Ectodermal cell (in vitro differentiated cells): Measurements from ENCODE around the gene ACTMAP.
"Not testable (repeated sequence)": the region's sequence is repeated elsewhere in the genome, so short reads cannot be mapped to it uniquely, and the experiment has no call there.

Experiments
- H3K27ac ChIP-seq: 2 replicates; pipeline ENCODE4 v1.7.0; 2013; ENCODE audit warnings: mild to moderate bottlenecking, low read depth, low read length; ENCODE audit not compliant: insufficient read depth, poor library complexity, severe bottlenecking
- H3K27me3 ChIP-seq: 2 replicates; pipeline ENCODE4 v1.7.0; 2013; ENCODE audit warnings: mild to moderate bottlenecking, low read length; ENCODE audit not compliant: insufficient read depth, control insufficient read depth, poor library complexity, severe bottlenecking
- H3K36me3 ChIP-seq: one replicate; pipeline ENCODE4 v1.7.0; 2013; ENCODE audit warnings: low read length; ENCODE audit not compliant: control insufficient read depth, insufficient read depth
- H3K4me1 ChIP-seq: one replicate; pipeline ENCODE4 v1.7.0; 2013; ENCODE audit warnings: low read length; ENCODE audit not compliant: control insufficient read depth, insufficient read depth
- H3K4me3 ChIP-seq: 2 replicates; pipeline ENCODE4 v1.7.0; 2013; ENCODE audit warnings: low read depth, low read length, control low read depth; ENCODE audit not compliant: insufficient read depth
- H3K9me3 ChIP-seq: 2 replicates; pipeline ENCODE4 v1.7.0; 2013; ENCODE audit warnings: mild to moderate bottlenecking, low read length, moderate library complexity; ENCODE audit not compliant: control insufficient read depth
- WGBS, 2 experiments: methylation state at CpG; one replicate each; pipeline ENCODE4 v1.1.7; 2013; ENCODE audit warnings: missing lambda C conversion rate in 2 of 2; 5-methylcytosine and 5-hydroxymethylcytosine counted together

The ACTMAP gene

DNA sequence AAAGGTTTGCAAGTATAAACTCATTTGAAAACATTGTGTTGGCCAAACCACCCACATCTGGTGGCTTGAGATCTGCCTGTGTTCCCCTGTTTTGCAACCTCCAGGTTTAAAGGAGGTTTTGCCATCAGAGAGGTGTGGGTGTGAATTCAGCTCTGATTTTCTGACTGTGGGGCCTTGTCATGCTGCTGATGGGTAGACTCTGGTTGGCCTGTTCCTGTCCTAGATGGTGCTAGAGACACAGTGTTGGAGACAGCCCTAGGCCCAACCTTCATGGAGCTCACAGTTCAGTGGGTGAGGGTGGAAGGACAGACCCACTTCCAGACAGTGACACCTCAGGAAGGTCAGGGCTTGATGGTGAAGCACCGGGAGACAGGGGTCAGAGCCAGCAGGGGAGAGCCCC is 35.2 kb upstream of the ACTMAP start:
- Histone ChIP-seq H3K9me3 (no peaks in the 10 kb centered on the region), H3K4me1 (no peaks in the 10 kb centered on the region), H3K4me3 (no peak overlapping the region), H3K27me3 (no peaks in the 10 kb centered on the region), H3K27ac (no peak overlapping the region), H3K36me3 (no peaks in the 10 kb centered on the region)
- 94 to 95% methylated on average over 1 of the region's 1 CpG for WGBS, 2 experiments

DNA sequence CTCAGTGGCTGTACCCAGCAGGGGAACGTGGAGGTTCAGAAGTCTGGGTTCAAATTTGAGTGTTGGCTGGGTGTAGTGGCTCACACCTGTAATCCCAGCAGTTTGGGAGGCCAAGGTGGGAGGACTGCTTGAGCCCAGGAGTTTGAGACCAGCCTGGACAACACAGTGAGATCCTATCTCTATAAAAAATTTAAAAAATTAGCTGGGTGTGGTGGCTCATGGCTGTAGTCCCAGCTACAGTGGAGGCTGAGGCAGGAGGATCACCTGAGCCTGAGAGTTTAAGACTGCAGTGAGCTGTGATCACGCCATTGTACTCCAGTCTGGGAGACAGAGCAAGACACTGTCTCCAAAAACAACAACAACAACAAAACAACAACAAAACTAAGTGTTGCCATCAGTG is 33.9 kb upstream of the ACTMAP start:
- H3K36me3 ChIP-seq, H3K4me1 ChIP-seq, H3K4me3 ChIP-seq, H3K9me3 ChIP-seq, H3K27ac ChIP-seq, H3K27me3 ChIP-seq: not testable (repeated sequence)
- 89 to 92% methylated on average over 2 of the region's 2 CpGs for WGBS, 2 experiments

GRCh38 chr19:40783711-40784110 is 33.4 kb upstream of the ACTMAP start:
- WGBS, 2 experiments: 93 to 96% methylated on average over 13 to 14 of the region's 14 CpGs
- Histone ChIP-seq H3K36me3 (no peaks in the 10 kb centered on the region), H3K27me3 (no peaks in the 10 kb centered on the region), H3K4me1 (no peaks in the 10 kb centered on the region), H3K4me3 (no peak overlapping the region), H3K27ac (no peak overlapping the region), H3K9me3 (no peaks in the 10 kb centered on the region)

DNA sequence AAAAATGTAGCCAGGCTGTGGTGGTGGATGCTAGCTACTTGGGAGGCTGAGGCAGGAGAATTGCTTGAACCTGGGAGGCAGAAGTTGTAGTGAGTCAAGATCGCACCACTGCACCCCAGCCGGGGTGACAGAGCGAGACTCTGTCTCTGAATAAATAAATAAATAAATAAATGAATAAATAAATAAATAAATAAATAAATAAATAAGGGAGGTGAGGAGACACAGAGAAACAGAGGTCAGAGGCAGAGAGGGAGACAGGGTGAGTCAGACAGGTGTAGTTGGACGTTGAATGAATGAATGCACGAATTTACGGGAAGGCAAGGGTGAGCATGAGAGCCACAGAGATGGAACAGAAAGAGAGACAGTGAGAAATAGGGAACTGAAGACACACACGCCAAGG is 30.9 kb upstream of the ACTMAP start:
- H3K4me3 ChIP-seq: no peak overlapping the region
- no peaks in the 10 kb centered on the region for H3K27me3 ChIP-seq
- WGBS, 2 experiments: 93 to 96% methylated on average over 5 to 6 of the region's 7 CpGs
- H3K4me1 ChIP-seq: no peaks in the 10 kb centered on the region
- H3K36me3 ChIP-seq: no peaks in the 10 kb centered on the region
- no peak overlapping the region for H3K27ac ChIP-seq
- no peaks in the 10 kb centered on the region for H3K9me3 ChIP-seq

DNA sequence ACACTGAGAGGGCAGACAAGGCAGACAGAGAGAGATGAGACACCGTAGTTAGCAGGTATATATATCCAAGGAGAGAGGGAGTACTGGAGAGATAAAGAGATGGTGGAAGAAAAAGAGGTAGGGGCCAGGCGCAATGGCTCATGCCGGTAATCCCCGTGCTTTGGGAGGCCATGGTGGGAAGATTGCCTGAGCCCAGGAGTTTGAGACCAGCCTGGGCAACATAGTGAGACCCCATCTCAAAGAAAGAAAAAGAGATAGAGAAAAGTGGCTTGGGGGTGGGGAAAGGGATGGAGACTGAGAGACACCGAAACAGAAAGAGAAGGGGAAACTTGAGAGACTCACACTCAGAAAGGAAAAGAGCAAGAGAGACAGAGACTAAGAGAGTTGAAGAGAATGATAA is 30.3 kb upstream of the ACTMAP start:
- Histone ChIP-seq H3K27me3 (no peaks in the 10 kb centered on the region), H3K9me3 (no peaks in the 10 kb centered on the region), H3K4me3 (no peak overlapping the region), H3K4me1 (no peaks in the 10 kb centered on the region), H3K27ac (no peak overlapping the region), H3K36me3 (no peaks in the 10 kb centered on the region)
- 96 to 98% methylated on average over 5 of the region's 5 CpGs for WGBS, 2 experiments

DNA sequence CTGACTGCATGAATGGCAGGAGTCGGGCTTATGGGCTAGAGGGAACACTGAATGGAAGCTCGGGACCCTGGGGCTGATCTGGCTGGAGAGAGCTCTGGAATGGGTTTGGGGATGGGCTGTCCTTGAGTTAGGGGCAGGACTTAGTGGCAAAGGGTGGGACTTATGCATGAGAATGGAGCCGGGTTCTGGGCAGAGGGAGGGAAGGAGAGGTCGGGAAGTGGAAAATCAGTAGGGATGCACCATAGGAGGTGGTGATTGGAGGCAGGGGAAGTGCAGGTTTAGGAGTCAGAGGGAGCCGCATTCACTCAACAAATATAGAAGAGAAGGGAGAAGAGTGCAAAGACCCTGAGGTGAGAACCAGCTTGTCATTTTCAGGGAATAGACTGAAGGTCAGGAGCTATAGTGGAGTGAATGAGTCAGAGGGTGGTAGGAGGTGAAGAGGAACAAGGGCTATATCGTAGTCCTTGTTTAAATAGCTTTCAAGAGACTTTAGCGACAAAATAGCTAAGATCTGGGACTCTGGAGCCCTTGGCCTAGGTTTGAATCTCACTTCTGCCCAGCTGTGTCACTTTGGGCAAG is 28.5 kb upstream of the ACTMAP start:
- 3 to 6% methylated on average over 7 of the region's 7 CpGs for WGBS, 2 experiments
- Histone ChIP-seq H3K27ac (peak overlapping the region; percentile 100), H3K27me3 (no peaks in the 10 kb centered on the region), H3K9me3 (no peaks in the 10 kb centered on the region), H3K4me3 (peak overlapping the region; percentile 71), H3K4me1 (no peaks in the 10 kb centered on the region), H3K36me3 (no peaks in the 10 kb centered on the region)

GRCh38 chr19:40777937-40778705 is 27.8 kb upstream of the ACTMAP start, which contains the start of gene RAB4B:
RAB4B (plus strand) TSS chr19:40778247; CDS start chr19:40778376, 129 bp downstream.
- Histone ChIP-seq H3K36me3 (no peaks in the 10 kb centered on the region), H3K9me3 (no peaks in the 10 kb centered on the region), H3K27ac (peak within 1 kb of the TSS; percentile 100), H3K27me3 (no peaks in the 10 kb centered on the region), H3K4me3 (peak within 1 kb of the TSS; percentile 71), H3K4me1 (no peaks in the 10 kb centered on the region)
- 0% methylated on average over 56 of the region's 56 CpGs for WGBS, 2 experiments

DNA sequence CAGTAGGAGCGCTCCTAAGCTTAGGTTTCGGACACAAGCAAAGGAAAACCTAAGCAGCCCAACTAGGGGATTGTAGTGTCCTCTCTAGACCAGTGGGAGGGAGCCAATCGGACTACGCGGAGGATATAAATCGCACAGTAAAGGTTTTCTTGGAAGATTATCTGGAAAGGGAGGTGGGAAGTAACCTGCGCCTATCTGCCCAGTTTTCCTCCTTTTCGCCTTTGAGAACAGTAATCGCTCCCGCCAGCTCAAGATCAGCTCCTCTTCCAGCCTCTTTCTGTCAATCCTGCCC is 27.3 kb upstream of the ACTMAP start:
- H3K27ac ChIP-seq: peak overlapping the region; percentile 100
- no peaks in the 10 kb centered on the region for H3K4me1 ChIP-seq
- no peaks in the 10 kb centered on the region for H3K27me3 ChIP-seq
- no peaks in the 10 kb centered on the region for H3K9me3 ChIP-seq
- 0 to 1% methylated on average over 10 of the region's 10 CpGs for WGBS, 2 experiments
- peak overlapping the region; percentile 71 for H3K4me3 ChIP-seq
- H3K36me3 ChIP-seq: no peaks in the 10 kb centered on the region

DNA sequence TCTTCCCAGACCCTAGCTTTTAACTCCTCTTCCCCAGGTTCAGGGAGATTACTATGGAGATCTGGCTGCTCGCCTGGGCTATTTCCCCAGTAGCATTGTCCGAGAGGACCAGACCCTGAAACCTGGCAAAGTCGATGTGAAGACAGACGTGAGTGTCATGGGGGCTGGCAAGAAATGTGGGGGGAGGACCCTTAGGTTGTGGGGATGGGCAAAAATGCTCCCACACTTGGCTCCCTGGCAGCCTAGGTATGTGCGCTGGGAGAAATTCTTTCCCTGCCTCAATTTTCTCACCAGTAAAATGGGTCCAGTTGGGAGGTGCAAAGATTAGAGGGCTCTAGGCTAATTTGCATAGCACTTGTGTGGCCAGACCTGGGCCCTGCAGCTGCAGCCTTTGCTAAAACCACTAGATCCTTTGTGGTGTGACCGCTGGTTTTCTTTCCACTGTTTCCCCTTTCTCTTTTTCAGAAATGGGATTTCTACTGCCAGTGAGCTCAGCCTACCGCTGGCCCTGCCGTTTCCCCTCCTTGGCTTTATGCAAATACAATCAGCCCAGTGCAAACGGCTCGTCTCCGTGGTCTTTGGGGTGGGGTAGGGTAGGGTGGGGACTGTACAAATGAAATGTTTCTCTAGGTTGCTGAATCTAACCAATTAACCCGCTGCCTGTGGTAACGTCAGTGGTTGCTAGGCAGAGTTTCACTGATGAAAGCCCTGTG is 26.8 kb upstream of the ACTMAP start:
- Histone ChIP-seq H3K9me3 (no peaks in the 10 kb centered on the region), H3K4me3 (peak overlapping the region; percentile 71), H3K36me3 (no peaks in the 10 kb centered on the region), H3K4me1 (no peaks in the 10 kb centered on the region), H3K27ac (peak overlapping the region; percentile 100), H3K27me3 (no peaks in the 10 kb centered on the region)
- 24 to 27% methylated on average over 13 of the region's 13 CpGs for WGBS, 2 experiments

DNA sequence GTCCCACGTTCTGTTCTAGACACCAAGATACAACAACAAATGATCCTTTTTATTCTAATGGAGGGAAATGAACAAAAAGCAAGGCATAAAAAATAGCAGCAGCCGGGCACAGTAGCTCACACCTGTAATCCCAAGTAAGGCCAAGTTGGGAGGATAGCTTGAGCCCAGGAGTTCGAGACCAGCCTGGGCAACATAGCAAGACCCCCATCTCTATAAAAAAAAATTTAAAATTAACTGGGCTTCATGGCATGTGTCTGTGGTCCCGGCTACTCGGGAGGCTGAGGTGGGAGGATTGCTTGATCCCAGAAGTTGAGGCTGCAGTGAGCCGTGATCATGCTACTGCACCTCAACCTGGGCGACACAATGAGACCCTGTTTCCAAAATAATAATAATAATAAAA is 26.1 kb upstream of the ACTMAP start:
- Histone ChIP-seq H3K4me3 (no peak overlapping the region), H3K9me3 (no peaks in the 10 kb centered on the region), H3K27ac (no peak overlapping the region), H3K27me3 (no peaks in the 10 kb centered on the region), H3K36me3 (no peaks in the 10 kb centered on the region), H3K4me1 (no peaks in the 10 kb centered on the region)
- 80 to 81% methylated on average over 7 of the region's 7 CpGs for WGBS, 2 experiments
